ENCODE measurements around the gene DDX11. TPM values are rescaled to one million over a fixed set of nuclear protein-coding genes. Genes with fewer than 3 reads are reported as not detected.
"Not testable (repeated sequence)": the region's sequence is repeated elsewhere in the genome, so short reads cannot be mapped to it uniquely, and the experiment has no call there.

The DDX11 gene
- total RNA-seq, 2 donors from 2014 or later, result 15.3 to 96.1 TPM

DNA sequence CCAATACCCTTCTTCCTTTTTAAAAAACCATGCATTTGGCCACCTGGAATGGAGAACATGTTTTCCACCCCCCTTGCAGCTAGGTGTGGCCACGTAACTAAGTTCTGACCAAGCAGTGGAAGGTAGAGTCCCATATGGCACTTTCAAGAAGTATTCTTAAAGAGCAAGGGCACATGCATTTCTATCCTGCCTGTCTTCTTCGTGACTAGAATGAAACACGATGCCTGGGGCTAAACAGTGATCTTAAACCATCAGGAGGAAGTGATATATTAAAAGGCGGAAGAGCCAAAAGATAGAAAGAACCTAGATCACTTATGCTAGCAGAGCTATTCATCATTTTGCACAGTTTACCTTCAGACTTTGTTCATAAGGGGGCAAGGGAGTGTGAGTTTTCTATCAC, 16.0 kb upstream of the DDX11 start:
- Histone ChIP-seq H3K4me3 (no peak overlapping the region), H3K9me3 (no peaks in the 10 kb centered on the region), H3K4me1 (no peaks in the 10 kb centered on the region), H3K9ac (ENCODE audit: low read depth in 2 of 2, low read length in 2 of 2) (no peak overlapping the region), H3K27ac (no peak overlapping the region), H3K36me3 (no peaks in the 10 kb centered on the region), H3K27me3 (no peaks in the 10 kb centered on the region)
- intact Hi-C loops (cut with DNase I), result no loop called here
- no peak for DNase-seq
- TF ChIP-seq, protein P1, sequence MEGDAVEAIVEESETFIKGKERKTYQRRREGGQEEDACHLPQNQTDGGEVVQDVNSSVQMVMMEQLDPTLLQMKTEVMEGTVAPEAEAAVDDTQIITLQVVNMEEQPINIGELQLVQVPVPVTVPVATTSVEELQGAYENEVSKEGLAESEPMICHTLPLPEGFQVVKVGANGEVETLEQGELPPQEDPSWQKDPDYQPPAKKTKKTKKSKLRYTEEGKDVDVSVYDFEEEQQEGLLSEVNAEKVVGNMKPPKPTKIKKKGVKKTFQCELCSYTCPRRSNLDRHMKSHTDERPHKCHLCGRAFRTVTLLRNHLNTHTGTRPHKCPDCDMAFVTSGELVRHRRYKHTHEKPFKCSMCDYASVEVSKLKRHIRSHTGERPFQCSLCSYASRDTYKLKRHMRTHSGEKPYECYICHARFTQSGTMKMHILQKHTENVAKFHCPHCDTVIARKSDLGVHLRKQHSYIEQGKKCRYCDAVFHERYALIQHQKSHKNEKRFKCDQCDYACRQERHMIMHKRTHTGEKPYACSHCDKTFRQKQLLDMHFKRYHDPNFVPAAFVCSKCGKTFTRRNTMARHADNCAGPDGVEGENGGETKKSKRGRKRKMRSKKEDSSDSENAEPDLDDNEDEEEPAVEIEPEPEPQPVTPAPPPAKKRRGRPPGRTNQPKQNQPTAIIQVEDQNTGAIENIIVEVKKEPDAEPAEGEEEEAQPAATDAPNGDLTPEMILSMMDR (IDR thresholded peaks at IDR 0.05), result no peak

- H3K9me3 ChIP-seq; H3K36me3 ChIP-seq; H3K27ac ChIP-seq; H3K4me3 ChIP-seq; H3K4me1 ChIP-seq; H3K27me3 ChIP-seq; intact Hi-C loops (cut with DNase I); H3K9ac ChIP-seq (ENCODE audit: low read depth in 2 of 2, low read length in 2 of 2); DNase-seq: not testable (repeated sequence)
Measured at GRCh38 chr12:31066196-31066595, 7.5 kb upstream of the DDX11 start.

DNA sequence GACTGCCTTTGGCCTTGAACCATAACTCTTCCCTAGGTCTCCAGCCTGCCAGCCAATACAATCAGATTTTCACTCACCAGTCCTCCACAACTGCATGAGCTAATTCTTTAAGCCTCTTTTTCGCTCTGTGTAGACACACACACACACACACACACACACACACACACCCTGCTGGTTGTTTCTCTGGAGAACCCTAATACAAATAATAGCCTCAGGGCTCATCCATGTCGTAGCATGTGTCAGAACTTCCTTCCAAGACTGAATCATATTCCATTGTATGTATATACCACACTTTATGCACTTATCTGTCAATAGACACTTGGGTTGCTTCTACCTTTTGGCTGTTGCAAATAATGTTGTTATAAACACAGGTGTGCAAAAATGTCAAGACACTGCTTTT, 6.0 kb upstream of the DDX11 start:
- H3K27me3 ChIP-seq; H3K4me3 ChIP-seq; DNase-seq; H3K4me1 ChIP-seq; H3K27ac ChIP-seq; H3K36me3 ChIP-seq; H3K9ac ChIP-seq (ENCODE audit: low read depth in 2 of 2, low read length in 2 of 2); intact Hi-C loops (cut with DNase I); H3K9me3 ChIP-seq: not testable (repeated sequence)

DNA sequence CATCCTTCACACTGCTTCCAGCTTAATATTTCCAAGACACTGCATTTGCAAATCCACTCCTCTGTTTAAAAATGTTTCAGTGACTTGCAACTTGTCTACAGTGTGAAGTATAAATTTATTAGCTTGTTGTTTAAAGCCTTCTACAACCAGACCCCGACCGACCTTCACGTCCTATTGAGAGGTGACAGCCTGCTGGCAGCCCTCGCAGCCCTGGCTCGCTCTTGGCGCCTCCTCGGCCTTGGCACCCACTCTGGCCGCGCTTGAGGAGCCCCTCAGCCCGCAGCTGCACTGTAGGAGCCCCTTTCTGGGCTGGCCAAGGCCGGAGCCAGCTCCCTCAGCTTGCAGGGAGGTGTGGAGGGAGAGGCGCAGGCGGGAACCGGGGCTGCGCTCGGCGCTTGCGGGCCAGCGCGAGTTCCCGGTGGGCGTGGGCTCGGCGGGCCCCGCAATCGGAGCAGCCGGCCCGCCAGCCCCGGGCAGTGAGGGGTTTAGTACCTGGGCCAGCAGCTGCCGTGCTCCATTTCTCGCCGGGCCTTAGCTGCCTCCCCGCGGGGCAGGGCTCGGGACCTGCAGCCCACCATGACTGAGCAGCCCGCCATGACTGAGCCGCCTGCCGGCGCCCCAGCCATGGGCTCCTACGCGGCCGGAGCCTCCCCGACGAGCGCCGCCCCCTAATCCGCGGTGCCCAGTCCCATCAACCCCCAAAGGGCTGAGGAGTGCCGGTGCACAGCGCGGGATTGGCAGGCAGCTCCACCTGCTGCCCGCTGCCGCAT, 2.5 kb upstream of the DDX11 start:
- DNase-seq; H3K27ac ChIP-seq; H3K9me3 ChIP-seq; H3K4me1 ChIP-seq; intact Hi-C loops (cut with DNase I); H3K36me3 ChIP-seq; H3K9ac ChIP-seq (ENCODE audit: low read depth in 2 of 2, low read length in 2 of 2); H3K27me3 ChIP-seq; H3K4me3 ChIP-seq: not testable (repeated sequence)

GRCh38 chr12:31072962-31073361, 698 bp upstream of the DDX11 start:
- H3K27me3 ChIP-seq; H3K4me1 ChIP-seq; H3K27ac ChIP-seq; H3K9me3 ChIP-seq; DNase-seq; intact Hi-C loops (cut with DNase I); H3K36me3 ChIP-seq; H3K9ac ChIP-seq (ENCODE audit: low read depth in 2 of 2, low read length in 2 of 2): not testable (repeated sequence)
- peak overlapping the region; percentile 57 for H3K4me3 ChIP-seq

- DNase-seq; intact Hi-C loops (cut with DNase I); H3K27me3 ChIP-seq; H3K4me1 ChIP-seq; H3K36me3 ChIP-seq; H3K9me3 ChIP-seq: not testable (repeated sequence)
- H3K9ac ChIP-seq (ENCODE audit: low read depth in 2 of 2, low read length in 2 of 2), result peak overlapping the region; percentile 48 to 77
- H3K4me3 ChIP-seq, result peak overlapping the region; percentile 57
- H3K27ac ChIP-seq, result peak overlapping the region; percentile 61
Measured at GRCh38 chr12:31074333-31074874, 744 bp downstream of the DDX11 start.

GRCh38 chr12:31076150-31076549, 2.5 kb downstream of the DDX11 start:
- H3K27ac ChIP-seq; H3K4me1 ChIP-seq; H3K9ac ChIP-seq (ENCODE audit: low read depth in 2 of 2, low read length in 2 of 2); H3K4me3 ChIP-seq; H3K9me3 ChIP-seq; intact Hi-C loops (cut with DNase I); DNase-seq; H3K36me3 ChIP-seq; H3K27me3 ChIP-seq: not testable (repeated sequence)

GRCh38 chr12:31077095-31077494, 3.4 kb downstream of the DDX11 start:
- H3K36me3 ChIP-seq; intact Hi-C loops (cut with DNase I); H3K9me3 ChIP-seq; H3K27ac ChIP-seq; H3K4me3 ChIP-seq; H3K4me1 ChIP-seq; DNase-seq; H3K9ac ChIP-seq (ENCODE audit: low read depth in 2 of 2, low read length in 2 of 2); H3K27me3 ChIP-seq: not testable (repeated sequence)

GRCh38 chr12:31077998-31078397, 4.3 kb downstream of the DDX11 start:
- DNase-seq; H3K4me3 ChIP-seq; H3K27ac ChIP-seq; H3K36me3 ChIP-seq; H3K27me3 ChIP-seq; H3K9ac ChIP-seq (ENCODE audit: low read depth in 2 of 2, low read length in 2 of 2); H3K4me1 ChIP-seq; intact Hi-C loops (cut with DNase I); H3K9me3 ChIP-seq: not testable (repeated sequence)

DNA sequence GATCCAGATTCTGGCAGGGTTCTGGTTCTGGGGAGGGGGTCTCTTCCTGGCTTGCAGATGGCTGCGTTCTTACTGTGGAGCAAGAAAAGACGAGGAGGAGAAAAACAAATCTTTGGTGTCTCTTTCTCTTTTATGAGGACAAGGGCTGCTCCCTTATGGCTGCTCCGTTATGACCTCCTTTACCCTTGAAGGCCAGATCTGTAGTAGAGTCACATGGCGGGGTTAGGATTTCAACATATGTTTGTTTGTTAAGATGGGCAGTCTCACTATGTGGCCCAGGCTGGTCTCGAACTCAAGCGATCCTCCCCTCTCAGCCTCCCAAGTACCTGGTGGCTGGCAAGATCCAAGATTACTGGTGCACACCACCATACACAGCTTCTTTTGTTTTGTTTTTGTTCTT, 5.8 kb downstream of the DDX11 start:
- H3K4me1 ChIP-seq; H3K36me3 ChIP-seq; intact Hi-C loops (cut with DNase I); DNase-seq; H3K9me3 ChIP-seq; H3K9ac ChIP-seq (ENCODE audit: low read depth in 2 of 2, low read length in 2 of 2); H3K27me3 ChIP-seq; H3K27ac ChIP-seq; H3K4me3 ChIP-seq: not testable (repeated sequence)

DNA sequence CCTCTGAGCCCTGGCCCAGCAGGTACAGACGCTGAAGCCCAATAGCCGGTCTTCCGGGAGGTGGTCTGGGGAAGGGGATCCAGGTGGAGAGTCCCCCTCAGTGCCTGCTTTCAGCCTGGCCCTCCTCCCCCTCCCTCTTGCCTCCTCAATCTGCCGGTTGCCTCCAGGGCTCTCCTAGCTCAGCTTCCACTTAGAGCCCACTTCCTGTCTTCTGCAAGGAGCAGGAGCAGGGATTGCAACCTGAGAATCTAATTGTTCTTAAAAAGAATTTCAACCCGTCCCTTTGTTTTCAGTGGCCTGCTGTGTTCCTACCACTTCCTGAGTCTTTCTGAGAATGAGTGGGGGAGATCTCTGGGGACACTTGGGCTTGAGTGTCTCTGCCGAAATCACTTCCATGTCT, 6.6 kb downstream of the DDX11 start:
- H3K27ac ChIP-seq; H3K4me1 ChIP-seq; H3K36me3 ChIP-seq; H3K27me3 ChIP-seq; H3K9ac ChIP-seq (ENCODE audit: low read depth in 2 of 2, low read length in 2 of 2); H3K9me3 ChIP-seq; H3K4me3 ChIP-seq; intact Hi-C loops (cut with DNase I); DNase-seq: not testable (repeated sequence)

GRCh38 chr12:31081274-31081673, 7.6 kb downstream of the DDX11 start:
- H3K36me3 ChIP-seq; H3K27ac ChIP-seq; H3K4me3 ChIP-seq; H3K27me3 ChIP-seq; DNase-seq; H3K9ac ChIP-seq (ENCODE audit: low read depth in 2 of 2, low read length in 2 of 2); intact Hi-C loops (cut with DNase I); H3K4me1 ChIP-seq; H3K9me3 ChIP-seq: not testable (repeated sequence)

DNA sequence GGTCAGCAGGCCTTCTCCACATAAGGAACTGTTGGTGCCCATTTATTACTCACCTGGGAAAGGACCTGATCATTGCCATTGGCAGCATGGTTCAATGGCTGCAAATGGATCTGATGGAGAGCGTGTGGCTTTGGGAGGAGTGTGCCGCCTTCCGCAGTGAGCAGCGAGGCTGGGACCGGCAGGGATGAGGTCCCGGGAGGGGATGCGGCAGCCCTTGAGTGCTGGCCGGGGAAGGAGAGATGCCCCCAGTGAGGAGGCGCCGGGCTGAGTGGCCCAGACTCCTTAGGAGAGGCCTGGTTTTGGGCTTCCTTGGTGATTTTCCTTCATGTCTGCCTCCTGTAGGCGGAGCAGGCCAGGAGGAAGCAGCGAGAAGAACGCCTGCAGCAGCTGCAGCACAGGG, 10.6 kb downstream of the DDX11 start:
- intact Hi-C loops (cut with DNase I); H3K9ac ChIP-seq (ENCODE audit: low read depth in 2 of 2, low read length in 2 of 2); H3K4me1 ChIP-seq; H3K27ac ChIP-seq; H3K4me3 ChIP-seq; DNase-seq; H3K36me3 ChIP-seq; H3K9me3 ChIP-seq; H3K27me3 ChIP-seq: not testable (repeated sequence)

Measured in colonic mucosa (tissue), 4 donors.